ENCODE measurements around the gene IL18RAP.

IL18RAP gene

GRCh38 chr2:102401865-102402264 is 21.1 kb upstream of the IL18RAP start:
- Histone ChIP-seq H3K4me1 (ENCODE audit: insufficient read depth, insufficient read length) (no peaks in the 10 kb centered on the region), H3K4me3 (ENCODE audit: insufficient read length, low read depth) (no peak overlapping the region), H3K27me3 (ENCODE audit: insufficient read depth, insufficient read length) (no peaks in the 10 kb centered on the region), H3K9ac (ENCODE audit: insufficient read length, low read depth) (no peak overlapping the region), H3K9me3 (ENCODE audit: insufficient read depth, low read length) (no peaks in the 10 kb centered on the region), H3K36me3 (ENCODE audit: insufficient read depth, insufficient read length, low read length) (no peaks in the 10 kb centered on the region)
- DNase-seq (ENCODE audit: low read depth, low spot score) = no peak
- no peak for TF ChIP-seq ZNF274 (IDR thresholded peaks at IDR 0.05; ENCODE audit: low read depth, low read length)
- no peak for TF ChIP-seq YY1 (IDR thresholded peaks at IDR 0.05; ENCODE audit: insufficient read depth, insufficient read length)
- TF ChIP-seq SUZ12 (IDR thresholded peaks at IDR 0.05; ENCODE audit: extremely low read depth, insufficient read depth, insufficient read length) = no peak

- H3K9me3 ChIP-seq (ENCODE audit: insufficient read depth, low read length) = peaks cover 25% of the 10 kb centered on the region; the same call in 1 of the 2 replicates
- no peak overlapping the region for H3K4me3 ChIP-seq (ENCODE audit: insufficient read length, low read depth)
- TF ChIP-seq SUZ12 (IDR thresholded peaks at IDR 0.05; ENCODE audit: extremely low read depth, insufficient read depth, insufficient read length) (no peak), ZNF274 (IDR thresholded peaks at IDR 0.05; ENCODE audit: low read depth, low read length) (no peak), YY1 (IDR thresholded peaks at IDR 0.05; ENCODE audit: insufficient read depth, insufficient read length) (no peak)
- no peaks in the 10 kb centered on the region for H3K36me3 ChIP-seq (ENCODE audit: insufficient read depth, insufficient read length, low read length)
- DNase-seq (ENCODE audit: low read depth, low spot score) = no peak
- no peaks in the 10 kb centered on the region for H3K4me1 ChIP-seq (ENCODE audit: insufficient read depth, insufficient read length)
- no peak overlapping the region for H3K9ac ChIP-seq (ENCODE audit: insufficient read length, low read depth)
- no peaks in the 10 kb centered on the region for H3K27me3 ChIP-seq (ENCODE audit: insufficient read depth, insufficient read length)
These were observed 12.0 kb upstream of the IL18RAP start for GRCh38 chr2:102410952-102411351.

- TF ChIP-seq ZNF274 (IDR thresholded peaks at IDR 0.05; ENCODE audit: low read depth, low read length) (no peak), SUZ12 (IDR thresholded peaks at IDR 0.05; ENCODE audit: extremely low read depth, insufficient read depth, insufficient read length) (no peak), YY1 (IDR thresholded peaks at IDR 0.05; ENCODE audit: insufficient read depth, insufficient read length) (no peak)
- Histone ChIP-seq H3K4me1 (ENCODE audit: insufficient read depth, insufficient read length) (no peaks in the 10 kb centered on the region), H3K27me3 (ENCODE audit: insufficient read depth, insufficient read length) (no peaks in the 10 kb centered on the region), H3K4me3 (ENCODE audit: insufficient read length, low read depth) (no peak overlapping the region), H3K36me3 (ENCODE audit: insufficient read depth, insufficient read length, low read length) (no peaks in the 10 kb centered on the region), H3K9me3 (ENCODE audit: insufficient read depth, low read length) (peaks cover 25% of the 10 kb centered on the region; the same call in 1 of the 2 replicates), H3K9ac (ENCODE audit: insufficient read length, low read depth) (no peak overlapping the region)
- DNase-seq (ENCODE audit: low read depth, low spot score) = no peak
These were observed 10.8 kb upstream of the IL18RAP start for GRCh38 chr2:102412199-102412598.

- no peaks in the 10 kb centered on the region for H3K27me3 ChIP-seq (ENCODE audit: insufficient read depth, insufficient read length)
- no peaks in the 10 kb centered on the region for H3K36me3 ChIP-seq (ENCODE audit: insufficient read depth, insufficient read length, low read length)
- no peak overlapping the region for H3K4me3 ChIP-seq (ENCODE audit: insufficient read length, low read depth)
- TF ChIP-seq SUZ12 (IDR thresholded peaks at IDR 0.05; ENCODE audit: extremely low read depth, insufficient read depth, insufficient read length) = no peak
- no peak overlapping the region for H3K9ac ChIP-seq (ENCODE audit: insufficient read length, low read depth)
- no peaks in the 10 kb centered on the region for H3K4me1 ChIP-seq (ENCODE audit: insufficient read depth, insufficient read length)
- H3K9me3 ChIP-seq (ENCODE audit: insufficient read depth, low read length) = peaks cover 4% of the 10 kb centered on the region; the same call in 1 of the 2 replicates
- DNase-seq (ENCODE audit: low read depth, low spot score) = no peak
These were observed 5.0 kb upstream of the IL18RAP start for GRCh38 chr2:102417946-102418345.

DNA sequence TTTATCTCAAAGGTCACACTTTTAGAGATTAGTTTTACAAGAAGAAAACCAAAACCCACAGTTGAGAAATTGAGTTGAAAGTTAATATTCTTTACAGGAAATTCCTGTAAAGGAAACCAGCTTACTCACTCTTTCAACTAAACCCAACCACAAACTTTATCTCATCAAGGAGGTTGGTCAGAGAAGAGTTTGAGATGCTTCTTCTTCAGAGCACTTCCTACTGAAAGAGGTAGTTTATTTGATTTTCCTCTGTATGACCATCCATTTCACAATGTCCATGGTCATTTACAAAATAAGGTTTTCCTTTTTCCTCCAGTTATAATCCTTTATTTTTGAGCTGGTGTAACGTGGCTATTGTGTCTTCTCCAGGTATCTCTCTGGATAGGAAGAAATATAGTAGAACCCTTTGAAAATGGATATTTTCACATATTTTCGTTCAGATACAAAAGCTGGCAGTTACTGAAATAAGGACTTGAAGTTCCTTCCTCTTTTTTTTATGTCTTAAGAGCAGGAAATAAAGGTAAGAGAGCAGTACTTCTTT is 4.5 kb upstream of the IL18RAP start:
- DNase-seq (ENCODE audit: low read depth, low spot score) = no peak
- Histone ChIP-seq H3K4me3 (ENCODE audit: insufficient read length, low read depth) (no peak overlapping the region), H3K9me3 (ENCODE audit: insufficient read depth, low read length) (no peaks in the 10 kb centered on the region; the same call in 1 of the 2 replicates), H3K27me3 (ENCODE audit: insufficient read depth, insufficient read length) (no peaks in the 10 kb centered on the region), H3K4me1 (ENCODE audit: insufficient read depth, insufficient read length) (no peaks in the 10 kb centered on the region), H3K36me3 (ENCODE audit: insufficient read depth, insufficient read length, low read length) (no peaks in the 10 kb centered on the region), H3K9ac (ENCODE audit: insufficient read length, low read depth) (no peak overlapping the region)
- TF ChIP-seq ZNF274 (IDR thresholded peaks at IDR 0.05; ENCODE audit: low read depth, low read length) = no peak
- no peak for TF ChIP-seq YY1 (IDR thresholded peaks at IDR 0.05; ENCODE audit: insufficient read depth, insufficient read length)
- no peak for TF ChIP-seq SUZ12 (IDR thresholded peaks at IDR 0.05; ENCODE audit: extremely low read depth, insufficient read depth, insufficient read length)

GRCh38 chr2:102420290-102420689 is 2.7 kb upstream of the IL18RAP start:
- DNase-seq (ENCODE audit: low read depth, low spot score) = no peak
- Histone ChIP-seq H3K4me1 (ENCODE audit: insufficient read depth, insufficient read length) (no peaks in the 10 kb centered on the region), H3K9ac (ENCODE audit: insufficient read length, low read depth) (no peak overlapping the region), H3K9me3 (ENCODE audit: insufficient read depth, low read length) (no peaks in the 10 kb centered on the region; the same call in 1 of the 2 replicates), H3K4me3 (ENCODE audit: insufficient read length, low read depth) (no peak overlapping the region), H3K27me3 (ENCODE audit: insufficient read depth, insufficient read length) (no peaks in the 10 kb centered on the region), H3K36me3 (ENCODE audit: insufficient read depth, insufficient read length, low read length) (no peaks in the 10 kb centered on the region)
- no peak for TF ChIP-seq YY1 (IDR thresholded peaks at IDR 0.05; ENCODE audit: insufficient read depth, insufficient read length)
- no peak for TF ChIP-seq ZNF274 (IDR thresholded peaks at IDR 0.05; ENCODE audit: low read depth, low read length)
- no peak for TF ChIP-seq SUZ12 (IDR thresholded peaks at IDR 0.05; ENCODE audit: extremely low read depth, insufficient read depth, insufficient read length)

GRCh38 chr2:102421890-102422759 is 835 bp upstream of the IL18RAP start:
- no peak overlapping the region for H3K9ac ChIP-seq (ENCODE audit: insufficient read length, low read depth)
- H3K9me3 ChIP-seq (ENCODE audit: insufficient read depth, low read length) = no peaks in the 10 kb centered on the region
- DNase-seq (ENCODE audit: low read depth, low spot score) = no peak
- H3K36me3 ChIP-seq (ENCODE audit: insufficient read depth, insufficient read length, low read length) = no peaks in the 10 kb centered on the region
- no peaks in the 10 kb centered on the region for H3K27me3 ChIP-seq (ENCODE audit: insufficient read depth, insufficient read length)
- no peaks in the 10 kb centered on the region for H3K4me1 ChIP-seq (ENCODE audit: insufficient read depth, insufficient read length)
- H3K4me3 ChIP-seq (ENCODE audit: insufficient read length, low read depth) = no peak overlapping the region
- TF ChIP-seq SUZ12 (IDR thresholded peaks at IDR 0.05; ENCODE audit: extremely low read depth, insufficient read depth, insufficient read length) = no peak
- no peak for TF ChIP-seq ZNF274 (IDR thresholded peaks at IDR 0.05; ENCODE audit: low read depth, low read length)
- TF ChIP-seq YY1 (IDR thresholded peaks at IDR 0.05; ENCODE audit: insufficient read depth, insufficient read length) = no peak
